Activated CD4-positive, alpha-beta memory T cell treated with anti-CD3 and anti-CD28 coated beads for 36 hours (primary cell): ENCODE data around the gene PNPLA5. TPM values are rescaled to one million over a fixed set of nuclear protein-coding genes. Genes with fewer than 3 reads are reported as not detected.

ENCODE experiments used
- total RNA-seq, 2 experiments: library from RNA; stranded (reverse); gene quantifications; one replicate each; pipeline ENCODE4 v1.2.3, GENCODE V29; 2021

The PNPLA5 gene
- total RNA-seq, 2 experiments from 2014 or later: not detected

Other genes starting within 250 kb of the PNPLA5 start
- under 1 TPM; 0.27 to 0.29 TPM for gene EFCAB6, start 79.7 kb downstream of the PNPLA5 start, total RNA-seq
- gene SULT4A1, start 29.5 kb downstream of the PNPLA5 start, total RNA-seq: not detected
- under 1 TPM; 0.31 to 0.50 TPM for gene PNPLA3, start 31.8 kb upstream of the PNPLA5 start, total RNA-seq
- 10 to 100 TPM; 41.9 to 42.9 TPM for gene SAMM50, start 63.4 kb upstream of the PNPLA5 start, total RNA-seq
- gene PARVB, start 132.3 kb upstream of the PNPLA5 start, total RNA-seq: 10 to 100 TPM; 77.8 to 82.8 TPM